SK-N-SH (cell line): ENCODE results near the gene USP4. TPM values are rescaled to one million over a fixed set of nuclear protein-coding genes. Genes with fewer than 3 reads are reported as not detected.

ENCODE experiments used
- CTCF ChIA-PET: fragments of 300-600, 350-600 bp; formaldehyde crosslinking; extraction: SDS; loops from one replicate; lab custom pipeline; 2021; lab: Yijun Ruan, JAX
- POLR2A ChIA-PET: fragments of 350-600 bp; sonication (Branson Sonifier 250); formaldehyde crosslinking; extraction: SDS; loops from one replicate; lab custom pipeline; 2020; ENCODE audit warnings: antibody characterized with exemption, inconsistent platforms; lab: Yijun Ruan, JAX
- DNase-seq: peaks from one replicate; pipeline ENCODE4 v3.0.0; 2012
- H2AFZ ChIP-seq: fragments of 200-600 bp; sonication (generic); 2 replicates; pipeline ENCODE4 v1.8.1; 2016; ENCODE audit warnings: antibody characterized with exemption, mild to moderate bottlenecking, low read depth
- H3F3A ChIP-seq: fragments of 200-600 bp; sonication (generic); replicated peaks from 2 replicates; pipeline ENCODE3; 2016; ENCODE audit warnings: antibody characterized with exemption, mild to moderate bottlenecking; ENCODE audit not compliant: insufficient read depth
- H3K27ac ChIP-seq, 2 experiments: fragments of 200-500 bp in 1 of 2; fragments of 200-600 bp in 1 of 2; sonication (Bioruptor generic) in 1 of 2; sonication (generic), shearing (Covaris generic) in 1 of 2; 2 replicates each; pipeline versions ENCODE4 v1.5.1 to v1.6.1; 2014 to 2016; ENCODE audit warnings: low read depth in 2 of 2, inconsistent platforms in 1 of 2, low read length in 1 of 2, mild to moderate bottlenecking in 1 of 2, mixed read lengths in 1 of 2
- H3K27me3 ChIP-seq: fragments of 200-600 bp; sonication (generic), shearing (Covaris generic); 2 replicates; pipeline ENCODE4 v1.6.1; 2016; ENCODE audit warnings: mixed run types; ENCODE audit not compliant: insufficient read depth
- H3K36me3 ChIP-seq, 2 experiments: fragments of 200-500 bp in 1 of 2; fragments of 200-600 bp in 1 of 2; sonication (Bioruptor generic) in 1 of 2; sonication (generic) in 1 of 2; replicated peaks in 1 of 2; 2 replicates each; pipeline versions ENCODE3 to v1.5.1; 2014 to 2016; ENCODE audit warnings: low read length in 1 of 2, mild to moderate bottlenecking in 1 of 2; ENCODE audit not compliant: insufficient read depth in 2 of 2, control insufficient read depth in 1 of 2
- H3K4me1 ChIP-seq, 2 experiments: fragments of 200-500 bp in 1 of 2; fragments of 200-600 bp in 1 of 2; sonication (Bioruptor generic) in 1 of 2; sonication (generic), shearing (Covaris generic) in 1 of 2; 2 replicates each; pipeline versions ENCODE4 v1.5.1 to v1.6.1; 2014 to 2016; ENCODE audit warnings: low read depth in 1 of 2, low read length in 1 of 2, mixed run types in 1 of 2; ENCODE audit not compliant: insufficient read depth in 2 of 2, control insufficient read depth in 1 of 2
- H3K4me2 ChIP-seq: fragments of 200-600 bp; sonication (generic), shearing (Covaris generic); 2 replicates; pipeline ENCODE4 v1.6.1; 2017; ENCODE audit warnings: mixed run types
- H3K4me3 ChIP-seq, 2 experiments: fragments of 200-500 bp in 1 of 2; fragments of 200-600 bp in 1 of 2; sonication (Bioruptor generic) in 1 of 2; sonication (generic), shearing (Covaris generic) in 1 of 2; 2 replicates each; pipeline versions ENCODE4 v1.5.1 to v1.8.1; 2014 to 2016; ENCODE audit warnings: low read depth in 2 of 2, inconsistent platforms in 1 of 2, low read length in 1 of 2, mild to moderate bottlenecking in 1 of 2, mixed read lengths in 1 of 2, moderate library complexity in 1 of 2
- H3K79me2 ChIP-seq: fragments of 200-600 bp; sonication (generic); 2 replicates; pipeline ENCODE4 v1.8.1; 2017; ENCODE audit warnings: mild to moderate bottlenecking; ENCODE audit not compliant: insufficient read depth
- H3K9ac ChIP-seq: fragments of 200-600 bp; sonication (generic); 2 replicates; pipeline ENCODE4 v1.6.1; 2017; ENCODE audit warnings: mixed run types
- H3K9me2 ChIP-seq: fragments of 200-600 bp; sonication (generic); 2 replicates; pipeline ENCODE4 v1.6.1; 2017; ENCODE audit warnings: mixed run types
- H3K9me3 ChIP-seq: fragments of 200-600 bp; sonication (generic); 2 replicates; pipeline ENCODE4 v1.6.1; 2017; ENCODE audit warnings: mixed run types, mild to moderate bottlenecking, moderate library complexity
- H4K20me1 ChIP-seq: fragments of 200-600 bp; sonication (generic); 2 replicates; pipeline ENCODE4 v1.6.1; 2017; ENCODE audit warnings: mild to moderate bottlenecking, mixed run types; ENCODE audit not compliant: insufficient read depth
- CHD2 ChIP-seq: fragments of 150-350 bp; IDR thresholded peaks from 2 replicates; pipeline ENCODE4 v1.6.1; 2018; ENCODE audit warnings: low read length; ENCODE audit not compliant: partially characterized antibody
- EP300 ChIP-seq, 2 experiments: IDR thresholded peaks; 2 replicates each; pipeline versions ENCODE4 v1.4.0 to v1.6.1; 2012; ENCODE audit warnings: borderline replicate concordance in 1 of 2, low read depth in 1 of 2, low read length in 1 of 2
- EZH2phosphoT487 ChIP-seq: fragments of 200-600 bp; sonication (generic); IDR thresholded peaks from 2 replicates; pipeline ENCODE4 v1.6.1; 2017; ENCODE audit warnings: low read depth, mixed run types, mild to moderate bottlenecking, antibody characterized with exemption, moderate library complexity, borderline replicate concordance
- FOXJ3 ChIP-seq: sonication (generic); formaldehyde crosslinking; IDR thresholded peaks from 2 replicates; pipeline ENCODE4 v1.5.1; 2020; ENCODE audit warnings: mild to moderate bottlenecking, missing genetic modification reagents
- FOXM1 ChIP-seq: IDR thresholded peaks from 2 replicates; pipeline ENCODE4 v1.4.0; 2012; ENCODE audit warnings: low read depth, mild to moderate bottlenecking
- JUND ChIP-seq: IDR thresholded peaks from 2 replicates; pipeline ENCODE4 v1.4.0; 2012
- MEF2A ChIP-seq: IDR thresholded peaks from 2 replicates; pipeline ENCODE4 v1.4.0; 2012; ENCODE audit warnings: low read depth, borderline replicate concordance
- MXI1 ChIP-seq: IDR thresholded peaks from 2 replicates; pipeline ENCODE4 v1.6.1; 2012; ENCODE audit warnings: mild to moderate bottlenecking, low read depth, low read length, improper control_type of control experiment
- NFIC ChIP-seq: IDR thresholded peaks from 2 replicates; pipeline ENCODE4 v1.4.0; 2012; ENCODE audit warnings: borderline replicate concordance
- POLR2AphosphoS5 ChIP-seq: IDR thresholded peaks from 2 replicates; pipeline ENCODE4 v1.6.1; 2012; ENCODE audit warnings: low read depth, low read length
- RAD21 ChIP-seq: IDR thresholded peaks from 2 replicates; pipeline ENCODE4 v1.6.1; 2012; ENCODE audit warnings: mild to moderate bottlenecking, low read length
- RXRA ChIP-seq: IDR thresholded peaks from 2 replicates; pipeline ENCODE4 v1.4.0; 2012; ENCODE audit warnings: low read depth, mild to moderate bottlenecking, borderline replicate concordance
- TAF1 ChIP-seq: IDR thresholded peaks from 2 replicates; pipeline ENCODE4 v1.6.1; 2012; ENCODE audit warnings: low read depth, mild to moderate bottlenecking, low read length, moderate library complexity, borderline replicate concordance
- TCF12 ChIP-seq: IDR thresholded peaks from 2 replicates; pipeline ENCODE4 v1.4.0; 2012
- WGBS: methylation state at CpG from one replicate; pipeline ENCODE4 v1.1.6; 2017; ENCODE audit warnings: low lambda C conversion rate; 5-methylcytosine and 5-hydroxymethylcytosine counted together
- polyA plus RNA-seq, 3 experiments: library from polyadenylated mRNA; depleted of rRNA; stranded (reverse); fragments of >200 nt; gene quantifications; 2 replicates each; pipeline ENCODE4 v1.2.3, GENCODE V29; 2012
- TF ChIP-seq, protein P1 (sequence below): IDR thresholded peaks from 2 replicates; pipeline ENCODE4 v1.4.0; 2012; ENCODE audit warnings: low read depth, borderline replicate concordance
- TF ChIP-seq, protein P2 (sequence below): IDR thresholded peaks from 2 replicates; pipeline ENCODE4; 2012
- TF ChIP-seq, protein P3 (sequence below): fragments of 200-600 bp; sonication (generic); IDR thresholded peaks from 2 replicates; pipeline ENCODE4 v1.6.1; 2017; ENCODE audit warnings: antibody characterized with exemption, mild to moderate bottlenecking, moderate library complexity
- TF ChIP-seq, protein P4 (sequence below): fragments of 150-350 bp; IDR thresholded peaks from 2 replicates; pipeline ENCODE4 v1.6.1; 2016; ENCODE audit warnings: mild to moderate bottlenecking, low read depth, low read length

Gene USP4
- polyA plus RNA-seq, 1 of the 3 experiments (the other 2 are of a cell fraction): 33.2 TPM

DNA sequence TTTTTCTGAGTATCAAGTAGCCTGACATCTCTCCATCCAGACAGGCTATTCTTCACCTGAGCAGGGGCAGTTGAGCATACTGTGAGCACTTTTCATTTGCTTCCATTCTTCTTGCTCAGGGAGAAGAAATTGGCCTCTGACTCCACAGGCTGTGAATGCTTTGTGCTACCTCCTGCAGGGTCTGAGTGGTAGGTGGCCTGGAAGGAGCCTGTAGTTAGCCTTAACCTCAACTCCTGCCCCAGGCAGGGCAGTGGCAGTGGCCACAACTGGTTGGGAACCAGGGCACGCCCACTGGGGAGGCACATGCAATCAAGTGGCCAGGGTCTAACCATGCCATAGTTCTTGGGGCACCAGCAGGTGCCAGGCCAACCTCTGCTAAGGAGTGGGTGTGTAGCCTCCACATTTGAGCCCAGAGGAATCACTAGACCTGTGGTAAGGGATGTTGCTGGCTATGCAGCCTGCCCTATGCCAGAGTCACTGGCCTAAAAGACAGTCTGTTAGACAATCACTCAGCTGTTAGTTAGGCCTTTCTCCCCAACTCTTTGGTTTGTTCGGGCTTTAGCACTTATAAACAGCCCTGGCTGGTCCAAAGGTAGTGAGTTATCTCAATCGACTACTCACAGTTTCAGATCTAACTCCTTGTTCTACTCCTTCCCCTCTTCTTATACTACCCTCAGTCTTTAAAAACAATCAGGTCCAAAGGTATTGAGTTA lies 70.3 kb downstream of the USP4 start:
- Histone ChIP-seq H3K79me2 (no peaks in the 10 kb centered on the region), H3K27me3 (no peaks in the 10 kb centered on the region), H3K9ac (no peak overlapping the region), H3K4me2 (no peak overlapping the region), H3K36me3 (peaks cover 0 to 15% of the 10 kb centered on the region in 2 experiments), H3K27ac (no peak overlapping the region), H4K20me1 (no peaks in the 10 kb centered on the region), H3K9me2 (no peaks in the 10 kb centered on the region), H3K9me3 (no peaks in the 10 kb centered on the region), H3K4me1 (no peaks in the 10 kb centered on the region), H3K4me3 (no peak overlapping the region), H2AFZ (no peak overlapping the region), H3F3A (no peaks in the 10 kb centered on the region)
- ChIA-PET CTCF (interaction anchor here (1.2 kb wide), 1 partner anchor 98 kb away, joined by 3 read pairs; the partner anchor contains the start of gene KLHDC8B), POLR2A (no interaction called here)
- TF ChIP-seq, protein P1, sequence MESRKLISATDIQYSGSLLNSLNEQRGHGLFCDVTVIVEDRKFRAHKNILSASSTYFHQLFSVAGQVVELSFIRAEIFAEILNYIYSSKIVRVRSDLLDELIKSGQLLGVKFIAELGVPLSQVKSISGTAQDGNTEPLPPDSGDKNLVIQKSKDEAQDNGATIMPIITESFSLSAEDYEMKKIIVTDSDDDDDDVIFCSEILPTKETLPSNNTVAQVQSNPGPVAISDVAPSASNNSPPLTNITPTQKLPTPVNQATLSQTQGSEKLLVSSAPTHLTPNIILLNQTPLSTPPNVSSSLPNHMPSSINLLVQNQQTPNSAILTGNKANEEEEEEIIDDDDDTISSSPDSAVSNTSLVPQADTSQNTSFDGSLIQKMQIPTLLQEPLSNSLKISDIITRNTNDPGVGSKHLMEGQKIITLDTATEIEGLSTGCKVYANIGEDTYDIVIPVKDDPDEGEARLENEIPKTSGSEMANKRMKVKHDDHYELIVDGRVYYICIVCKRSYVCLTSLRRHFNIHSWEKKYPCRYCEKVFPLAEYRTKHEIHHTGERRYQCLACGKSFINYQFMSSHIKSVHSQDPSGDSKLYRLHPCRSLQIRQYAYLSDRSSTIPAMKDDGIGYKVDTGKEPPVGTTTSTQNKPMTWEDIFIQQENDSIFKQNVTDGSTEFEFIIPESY: no peak
- DNase-seq: no peak
- WGBS: 94% methylated on average over 2 of the region's 3 CpGs

DNA sequence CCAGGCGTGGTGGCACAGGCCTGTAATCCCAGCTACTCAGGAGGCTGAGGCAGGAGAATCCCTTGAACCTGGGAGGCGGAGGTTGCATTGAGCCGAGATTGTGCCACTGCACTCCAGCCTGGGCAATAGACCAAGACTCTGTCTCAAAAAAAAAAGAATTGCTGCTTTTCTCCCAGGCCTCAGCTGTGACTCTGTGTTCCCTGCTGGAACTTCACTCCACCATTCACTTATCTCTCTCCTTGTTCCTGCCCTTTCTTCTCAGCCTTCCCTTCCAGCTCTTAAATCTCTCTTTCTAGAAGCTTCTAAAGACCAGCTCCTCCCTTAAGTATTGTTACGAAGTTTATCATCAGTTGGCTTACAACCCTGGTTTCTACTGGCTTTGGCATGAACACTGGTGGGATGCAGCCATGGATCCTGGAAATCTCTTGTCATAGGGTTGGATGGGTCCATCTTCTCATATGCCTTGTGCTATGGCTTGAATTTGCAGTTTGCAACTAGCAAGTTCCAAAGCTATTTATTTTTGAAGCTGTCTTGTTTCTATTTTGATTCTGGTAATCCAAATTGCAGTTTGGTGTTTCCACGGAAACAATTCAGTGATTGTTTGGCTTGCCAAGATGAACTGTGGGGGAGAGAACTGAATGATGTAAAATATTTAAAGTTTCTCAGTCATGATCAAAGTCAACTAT lies 73.3 kb downstream of the USP4 start:
- Histone ChIP-seq H3K27ac (no peak overlapping the region), H3K4me3 (no peak overlapping the region), H3F3A (no peaks in the 10 kb centered on the region), H3K79me2 (no peaks in the 10 kb centered on the region), H4K20me1 (no peaks in the 10 kb centered on the region), H3K27me3 (no peaks in the 10 kb centered on the region), H3K36me3 (peaks cover 0 to 6% of the 10 kb centered on the region in 2 experiments), H2AFZ (no peak overlapping the region), H3K9me3 (no peaks in the 10 kb centered on the region), H3K9ac (no peak overlapping the region), H3K9me2 (no peaks in the 10 kb centered on the region), H3K4me1 (no peaks in the 10 kb centered on the region), H3K4me2 (no peak overlapping the region)
- POLR2A ChIA-PET: interaction anchor here (0.7 kb wide), 1 partner anchor 327 kb away, joined by 3 read pairs; no protein-coding TSS in a partner anchor
- CTCF ChIA-PET: no interaction called here
- WGBS: 94% methylated on average over 5 of the region's 5 CpGs
- no peak for DNase-seq
- TF ChIP-seq RXRA (no peak), POLR2AphosphoS5 (no peak), TAF1 (no peak), RAD21 (no peak), EZH2phosphoT487 (no peak), FOXM1 (no peak), FOXJ3 (CRISPR knock-in tag) (no peak), MXI1 (no peak), JUND (no peak), TCF12 (no peak), CHD2 (no peak), EP300 (IDR thresholded peaks at IDR 0.05; ENCODE audit: borderline replicate concordance in 1 of 2, low read depth in 1 of 2, low read length in 1 of 2) (no peak), NFIC (no peak), MEF2A (no peak)
- TF ChIP-seq, protein P2, sequence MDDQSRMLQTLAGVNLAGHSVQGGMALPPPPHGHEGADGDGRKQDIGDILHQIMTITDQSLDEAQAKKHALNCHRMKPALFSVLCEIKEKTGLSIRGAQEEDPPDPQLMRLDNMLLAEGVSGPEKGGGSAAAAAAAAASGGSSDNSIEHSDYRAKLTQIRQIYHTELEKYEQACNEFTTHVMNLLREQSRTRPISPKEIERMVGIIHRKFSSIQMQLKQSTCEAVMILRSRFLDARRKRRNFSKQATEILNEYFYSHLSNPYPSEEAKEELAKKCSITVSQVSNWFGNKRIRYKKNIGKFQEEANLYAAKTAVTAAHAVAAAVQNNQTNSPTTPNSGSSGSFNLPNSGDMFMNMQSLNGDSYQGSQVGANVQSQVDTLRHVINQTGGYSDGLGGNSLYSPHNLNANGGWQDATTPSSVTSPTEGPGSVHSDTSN: no peak
- TF ChIP-seq, protein P1: no peak
- TF ChIP-seq, protein P3, sequence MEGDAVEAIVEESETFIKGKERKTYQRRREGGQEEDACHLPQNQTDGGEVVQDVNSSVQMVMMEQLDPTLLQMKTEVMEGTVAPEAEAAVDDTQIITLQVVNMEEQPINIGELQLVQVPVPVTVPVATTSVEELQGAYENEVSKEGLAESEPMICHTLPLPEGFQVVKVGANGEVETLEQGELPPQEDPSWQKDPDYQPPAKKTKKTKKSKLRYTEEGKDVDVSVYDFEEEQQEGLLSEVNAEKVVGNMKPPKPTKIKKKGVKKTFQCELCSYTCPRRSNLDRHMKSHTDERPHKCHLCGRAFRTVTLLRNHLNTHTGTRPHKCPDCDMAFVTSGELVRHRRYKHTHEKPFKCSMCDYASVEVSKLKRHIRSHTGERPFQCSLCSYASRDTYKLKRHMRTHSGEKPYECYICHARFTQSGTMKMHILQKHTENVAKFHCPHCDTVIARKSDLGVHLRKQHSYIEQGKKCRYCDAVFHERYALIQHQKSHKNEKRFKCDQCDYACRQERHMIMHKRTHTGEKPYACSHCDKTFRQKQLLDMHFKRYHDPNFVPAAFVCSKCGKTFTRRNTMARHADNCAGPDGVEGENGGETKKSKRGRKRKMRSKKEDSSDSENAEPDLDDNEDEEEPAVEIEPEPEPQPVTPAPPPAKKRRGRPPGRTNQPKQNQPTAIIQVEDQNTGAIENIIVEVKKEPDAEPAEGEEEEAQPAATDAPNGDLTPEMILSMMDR: no peak
- TF ChIP-seq, protein P4, sequence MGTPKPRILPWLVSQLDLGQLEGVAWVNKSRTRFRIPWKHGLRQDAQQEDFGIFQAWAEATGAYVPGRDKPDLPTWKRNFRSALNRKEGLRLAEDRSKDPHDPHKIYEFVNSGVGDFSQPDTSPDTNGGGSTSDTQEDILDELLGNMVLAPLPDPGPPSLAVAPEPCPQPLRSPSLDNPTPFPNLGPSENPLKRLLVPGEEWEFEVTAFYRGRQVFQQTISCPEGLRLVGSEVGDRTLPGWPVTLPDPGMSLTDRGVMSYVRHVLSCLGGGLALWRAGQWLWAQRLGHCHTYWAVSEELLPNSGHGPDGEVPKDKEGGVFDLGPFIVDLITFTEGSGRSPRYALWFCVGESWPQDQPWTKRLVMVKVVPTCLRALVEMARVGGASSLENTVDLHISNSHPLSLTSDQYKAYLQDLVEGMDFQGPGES: no peak
